ENCODE results near the gene STPG1. TPM values are rescaled to one million over a fixed set of nuclear protein-coding genes. Genes with fewer than 3 reads are reported as not detected.

The STPG1 gene
- polyA plus RNA-seq, 3 donors from 2014 or later, result 0.42 to 0.62 TPM; not detected in 1

GRCh38 chr1:24317081-24317480 is 96.5 kb downstream of the STPG1 start:
- no peak for DNase-seq
- Mint-ChIP-seq H3K27ac (no peak overlapping the region), H3K27me3 (ENCODE audit: low read depth in 3 of 3) (peaks cover 19 to 38% (median 38%) of the 10 kb centered on the region in 3 donors), H3K36me3 (no peaks in the 10 kb centered on the region), H3K4me1 (peaks cover 35 to 39% of the 10 kb centered on the region in 2 donors), H3K4me3 (no peak overlapping the region), H3K9me3 (peaks cover 0 to 2% (median 0%) of the 10 kb centered on the region in 6 donors)

GRCh38 chr1:24316645-24317044 is 96.9 kb downstream of the STPG1 start:
- peaks cover 19 to 41% (median 39%) of the 10 kb centered on the region in 3 donors for H3K27me3 Mint-ChIP-seq (ENCODE audit: low read depth in 3 of 3)
- H3K27ac Mint-ChIP-seq, result no peak overlapping the region
- DNase-seq, result no peak
- no peak overlapping the region for H3K4me3 Mint-ChIP-seq
- H3K4me1 Mint-ChIP-seq, result peaks cover 35 to 36% of the 10 kb centered on the region in 2 donors
- no peaks in the 10 kb centered on the region for H3K36me3 Mint-ChIP-seq
- H3K9me3 Mint-ChIP-seq, result peaks cover 0 to 2% (median 0%) of the 10 kb centered on the region in 6 donors

GRCh38 chr1:24315391-24315790 is 98.2 kb downstream of the STPG1 start:
- Mint-ChIP-seq H3K36me3 (no peaks in the 10 kb centered on the region), H3K4me1 (peaks cover 22 to 23% of the 10 kb centered on the region in 2 donors), H3K27ac (no peak overlapping the region), H3K4me3 (no peak overlapping the region), H3K9me3 (peaks cover 0 to 2% (median 0%) of the 10 kb centered on the region in 6 donors), H3K27me3 (ENCODE audit: low read depth in 3 of 3) (peaks cover 17 to 32% (median 31%) of the 10 kb centered on the region in 3 donors)
- DNase-seq, result no peak

GRCh38 chr1:24311741-24312140 is 101.8 kb downstream of the STPG1 start:
- Mint-ChIP-seq H3K27ac (no peak overlapping the region), H3K4me1 (no peaks in the 10 kb centered on the region), H3K36me3 (no peaks in the 10 kb centered on the region), H3K4me3 (no peak overlapping the region), H3K27me3 (ENCODE audit: low read depth in 3 of 3) (peaks cover 4 to 7% (median 6%) of the 10 kb centered on the region in 3 donors), H3K9me3 (no peaks in the 10 kb centered on the region)
- DNase-seq, result no peak

- H3K27ac Mint-ChIP-seq, result no peak overlapping the region
- H3K4me1 Mint-ChIP-seq, result no peaks in the 10 kb centered on the region
- H3K27me3 Mint-ChIP-seq (ENCODE audit: low read depth in 3 of 3), result peaks cover 4 to 6% (median 4%) of the 10 kb centered on the region in 3 donors
- H3K9me3 Mint-ChIP-seq, result no peaks in the 10 kb centered on the region
- H3K36me3 Mint-ChIP-seq, result no peaks in the 10 kb centered on the region
- H3K4me3 Mint-ChIP-seq, result no peak overlapping the region
- no peak for DNase-seq
Observed at GRCh38 chr1:24311234-24311633, 102.3 kb downstream of the STPG1 start.

GRCh38 chr1:24309762-24310485 is 103.7 kb downstream of the STPG1 start:
- Mint-ChIP-seq H3K9me3 (no peaks in the 10 kb centered on the region), H3K27ac (no peak overlapping the region), H3K36me3 (no peaks in the 10 kb centered on the region), H3K4me3 (no peak overlapping the region), H3K27me3 (ENCODE audit: low read depth in 3 of 3) (peaks cover 3 to 5% (median 4%) of the 10 kb centered on the region in 3 donors), H3K4me1 (no peaks in the 10 kb centered on the region)
- no peak for DNase-seq

GRCh38 chr1:24308365-24309015 is 105.1 kb downstream of the STPG1 start:
- Mint-ChIP-seq H3K36me3 (no peaks in the 10 kb centered on the region), H3K9me3 (no peaks in the 10 kb centered on the region), H3K4me1 (no peaks in the 10 kb centered on the region), H3K27ac (no peak overlapping the region), H3K4me3 (no peak overlapping the region), H3K27me3 (ENCODE audit: low read depth in 3 of 3) (peaks cover 3 to 6% (median 3%) of the 10 kb centered on the region in 3 donors)
- no peak for DNase-seq

Other genes with a start within 250 kb of the STPG1 start
- gene IFNLR1, start 226.5 kb downstream of the STPG1 start, polyA plus RNA-seq, result under 1 TPM in 1 of 3 donors, not detected in 2; 0.42 TPM
- not detected for gene GRHL3, start 94.4 kb downstream of the STPG1 start, polyA plus RNA-seq
- 10 to 100 TPM; 23.9 to 42.3 (median 38.5) TPM for gene NIPAL3, start 2.0 kb upstream of the STPG1 start, polyA plus RNA-seq
- 1 to 10 TPM; 4.0 to 8.5 (median 4.8) TPM for gene RCAN3, start 89.1 kb upstream of the STPG1 start, polyA plus RNA-seq
- gene NCMAP, start 142.3 kb upstream of the STPG1 start, polyA plus RNA-seq, result not detected
- 100 to 1,000 TPM in 2 of 3 donors, 10 to 100 TPM in 1; 41.4 to 266 (median 103) TPM for gene SRRM1, start 229.5 kb upstream of the STPG1 start, polyA plus RNA-seq

Measured in immature natural killer cell (primary cell).